Esophagus muscularis mucosa (tissue), 3 donors: ENCODE data around the gene PLAAT3.

Experiments
- POLR2A ChIP-seq: fragments of 450-650 bp; IDR thresholded peaks from one replicate; pipeline ENCODE4 v1.6.1; 2017; ENCODE audit warnings: antibody characterized with exemption, moderate library complexity, mild to moderate bottlenecking, low read depth
- POLR2AphosphoS5 ChIP-seq, 2 donors: sonication (generic); formaldehyde crosslinking; IDR thresholded peaks; one replicate each; pipeline ENCODE4 v1.6.1; 2017; ENCODE audit warnings: antibody characterized with exemption in 2 of 2
- TF ChIP-seq, protein P1 (sequence below), 3 experiments: fragments of 200-600 bp in 2 of 3; fragments of 450-650 bp in 1 of 3; sonication (generic) in 2 of 3; IDR thresholded peaks; one replicate each; pipeline ENCODE4 v1.5.1; 2017 to 2019; ENCODE audit warnings: antibody characterized with exemption in 3 of 3, mild to moderate bottlenecking in 2 of 3, moderate library complexity in 1 of 3

DNA sequence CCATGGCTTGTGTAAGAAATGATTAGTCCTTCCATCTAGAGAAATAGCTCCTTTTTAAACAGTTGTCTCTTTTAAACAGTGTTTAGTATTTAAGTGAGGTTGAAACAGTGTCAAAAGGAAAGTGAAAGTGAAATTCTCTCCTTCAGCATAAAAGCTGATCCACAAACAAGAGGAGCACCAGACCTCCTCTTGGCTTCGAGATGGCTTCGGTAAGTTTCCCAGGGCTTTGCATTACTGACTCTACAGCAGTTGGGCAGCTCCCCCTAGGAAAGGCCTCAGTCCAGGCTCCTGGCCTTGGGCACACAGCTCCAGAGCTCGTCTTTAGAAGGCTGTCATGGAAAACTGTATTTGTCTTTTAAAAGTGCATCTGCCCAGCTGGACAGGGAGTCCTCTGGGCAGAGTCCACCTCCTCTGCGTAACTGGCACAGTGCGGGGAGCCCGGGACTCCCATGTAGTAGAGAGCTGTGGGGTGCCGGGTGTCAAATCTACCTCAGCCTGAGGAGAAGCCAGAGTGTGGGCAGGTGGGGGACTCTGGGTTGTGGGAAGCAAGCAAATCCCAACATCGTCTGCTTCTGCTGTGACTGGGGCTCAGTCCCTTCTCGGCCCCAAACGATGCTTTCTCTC, 77.5 kb downstream of the PLAAT3 start, which contains the start of gene PLAAT4:
- TF ChIP-seq, protein P1, sequence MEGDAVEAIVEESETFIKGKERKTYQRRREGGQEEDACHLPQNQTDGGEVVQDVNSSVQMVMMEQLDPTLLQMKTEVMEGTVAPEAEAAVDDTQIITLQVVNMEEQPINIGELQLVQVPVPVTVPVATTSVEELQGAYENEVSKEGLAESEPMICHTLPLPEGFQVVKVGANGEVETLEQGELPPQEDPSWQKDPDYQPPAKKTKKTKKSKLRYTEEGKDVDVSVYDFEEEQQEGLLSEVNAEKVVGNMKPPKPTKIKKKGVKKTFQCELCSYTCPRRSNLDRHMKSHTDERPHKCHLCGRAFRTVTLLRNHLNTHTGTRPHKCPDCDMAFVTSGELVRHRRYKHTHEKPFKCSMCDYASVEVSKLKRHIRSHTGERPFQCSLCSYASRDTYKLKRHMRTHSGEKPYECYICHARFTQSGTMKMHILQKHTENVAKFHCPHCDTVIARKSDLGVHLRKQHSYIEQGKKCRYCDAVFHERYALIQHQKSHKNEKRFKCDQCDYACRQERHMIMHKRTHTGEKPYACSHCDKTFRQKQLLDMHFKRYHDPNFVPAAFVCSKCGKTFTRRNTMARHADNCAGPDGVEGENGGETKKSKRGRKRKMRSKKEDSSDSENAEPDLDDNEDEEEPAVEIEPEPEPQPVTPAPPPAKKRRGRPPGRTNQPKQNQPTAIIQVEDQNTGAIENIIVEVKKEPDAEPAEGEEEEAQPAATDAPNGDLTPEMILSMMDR (IDR thresholded peaks at IDR 0.05): no peak
- TF ChIP-seq POLR2AphosphoS5 (IDR thresholded peaks at IDR 0.05) (peak in 1 of 2 donors; percentile 44), POLR2A (no peak)
